ENCODE measurements around the gene HAPLN3. TPM values are rescaled to one million over a fixed set of nuclear protein-coding genes. Genes with fewer than 3 reads are reported as not detected.

The HAPLN3 gene
- total and polyA plus RNA-seq, 9 donors, result 2.7 to 10.0 (median 3.9) TPM

GRCh38 chr15:88830016-88830415 is 65.3 kb downstream of the HAPLN3 start:
- Histone ChIP-seq H3K27me3 (no peaks in the 10 kb centered on the region), H3K9me3 (no peaks in the 10 kb centered on the region), H3K27ac (no peak overlapping the region), H3K36me3 (no peaks in the 10 kb centered on the region), H3K4me1 (ENCODE audit: insufficient read depth) (no peaks in the 10 kb centered on the region), H3K4me3 (no peak overlapping the region)
- WGBS, 3 donors, result 58 to 74% (median 67%) methylated on average over 5 of the region's 5 CpGs
- DNase-seq, result no peak
- no peak for TF ChIP-seq CTCF (IDR thresholded peaks at IDR 0.05)
- TF ChIP-seq POLR2A (IDR thresholded peaks at IDR 0.05), result no peak
- no peak for TF ChIP-seq EP300 (IDR thresholded peaks at IDR 0.05)
- intact Hi-C loops (cut with DNase I), result loop anchor here in 3 of 4 donors (5.0 to 10.0 kb wide), 4 partner anchors 173 to 355 kb away; partner anchors contain the start of gene AEN (in 2 of the 3)

GRCh38 chr15:88828791-88829190 is 66.6 kb downstream of the HAPLN3 start:
- Histone ChIP-seq H3K9me3 (no peaks in the 10 kb centered on the region), H3K4me3 (no peak overlapping the region), H3K36me3 (no peaks in the 10 kb centered on the region), H3K27me3 (no peaks in the 10 kb centered on the region), H3K4me1 (ENCODE audit: insufficient read depth) (no peaks in the 10 kb centered on the region), H3K27ac (no peak overlapping the region)
- TF ChIP-seq POLR2A (IDR thresholded peaks at IDR 0.05), result no peak
- TF ChIP-seq CTCF (IDR thresholded peaks at IDR 0.05), result no peak
- DNase-seq, result peak in 2 of 5 donors; percentile 37 to 50
- intact Hi-C loops (cut with DNase I), result no loop called here
- 11 to 27% (median 19%) methylated on average over 5 of the region's 5 CpGs for WGBS, 3 donors

Other genes starting within 250 kb of the HAPLN3 start
- under 1 TPM in 6 of 7 donors, not detected in 1; 0.11 to 1.00 (median 0.50) TPM for gene ACAN, start 92.1 kb downstream of the HAPLN3 start, total RNA-seq
- 1 to 10 TPM; 1.5 to 5.1 TPM for gene ACAN, start 92.1 kb downstream of the HAPLN3 start, polyA plus RNA-seq
- 100 to 1,000 TPM; 196 to 383 (median 231) TPM for gene MFGE8, start 17.8 kb upstream of the HAPLN3 start, total RNA-seq
- 100 to 1,000 TPM; 193 to 205 TPM for gene MFGE8, start 17.8 kb upstream of the HAPLN3 start, polyA plus RNA-seq
- 100 to 1,000 TPM in 1 of 7 donors, 10 to 100 TPM in 6; 37.2 to 107 (median 89.5) TPM for gene ABHD2, start 192.9 kb upstream of the HAPLN3 start, total RNA-seq
- 100 to 1,000 TPM in 1 of 2 donors, 10 to 100 TPM in 1; 17.0 to 100 TPM for gene ABHD2, start 192.9 kb upstream of the HAPLN3 start, polyA plus RNA-seq

Data from ovary (tissue), 9 donors.